A549 (cell line): Measurements from ENCODE around the gene UPF2.

Experiments
- BCL3 ChIP-seq: fragments of >200 bp; sonication (Bioruptor Twin); formaldehyde crosslinking; IDR thresholded peaks from 3 replicates; pipeline ENCODE4 v1.6.1; 2016
- MAX ChIP-seq: IDR thresholded peaks from 2 replicates; pipeline ENCODE4 v1.6.1; 2012
- MYC ChIP-seq: IDR thresholded peaks from 2 replicates; pipeline ENCODE4 v1.6.1; 2012; ENCODE audit warnings: mild to moderate bottlenecking, inconsistent platforms, low read length, improper control_type of control experiment, borderline replicate concordance
- POLR2A ChIP-seq: IDR thresholded peaks from 2 replicates; pipeline ENCODE4 v1.6.1; 2012; ENCODE audit warnings: mild to moderate bottlenecking, low read length
- RCOR1 ChIP-seq: fragments of 150-350 bp; IDR thresholded peaks from 2 replicates; pipeline ENCODE4 v1.6.1; 2014; ENCODE audit warnings: antibody characterized with exemption, low read length, low read depth
- TF ChIP-seq, protein P1 (sequence below): fragments of 450-650 bp; IDR thresholded peaks from 2 replicates; pipeline ENCODE4 v1.6.1; 2014; ENCODE audit warnings: antibody characterized with exemption
- TF ChIP-seq, protein P2 (sequence below): fragments of >200 bp; sonication (Bioruptor Twin); formaldehyde crosslinking; IDR thresholded peaks from 3 replicates; pipeline ENCODE4 v1.5.1; 2016
- TF ChIP-seq, protein P3 (sequence below): fragments of 200-600 bp; sonication (generic); IDR thresholded peaks from 2 replicates; pipeline ENCODE4 v1.6.1; 2016; ENCODE audit warnings: antibody characterized with exemption, mild to moderate bottlenecking, moderate library complexity

DNA sequence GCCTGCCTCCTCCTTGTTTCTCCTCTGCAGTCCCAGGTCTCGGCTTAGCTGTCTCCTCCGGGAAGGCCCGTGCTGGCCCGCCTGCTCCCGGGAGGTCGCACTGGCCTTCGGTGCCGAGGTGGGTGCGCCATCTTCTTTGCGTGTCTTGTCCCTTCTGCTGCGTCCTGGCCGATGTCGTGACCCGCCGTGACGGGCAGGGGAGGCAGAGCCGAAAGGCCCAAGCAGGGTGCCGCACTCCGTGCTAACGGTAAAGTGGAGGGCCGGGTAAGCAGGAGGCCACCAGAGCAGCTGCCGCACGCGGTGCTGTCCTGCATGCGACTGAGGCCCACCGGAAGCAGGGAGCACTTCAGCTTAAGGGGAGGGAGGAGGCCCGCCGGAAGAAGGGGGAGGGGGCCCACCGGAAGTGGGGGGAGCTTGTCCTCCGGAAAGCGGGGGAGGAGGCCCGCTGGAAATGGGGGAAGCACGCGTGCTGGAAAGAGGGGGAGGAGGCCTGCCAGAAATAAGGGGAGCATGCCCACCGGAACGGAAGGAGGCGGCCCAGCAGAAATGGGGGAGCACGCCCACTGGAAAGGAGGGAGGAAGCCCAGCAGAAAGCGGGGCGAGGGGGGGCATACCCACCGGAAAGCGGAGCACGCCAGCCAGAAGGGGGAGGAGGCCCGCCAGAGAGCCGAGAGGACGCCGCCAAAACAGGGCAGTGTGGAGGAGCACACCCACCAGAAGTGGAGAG is 148.1 kb downstream of the UPF2 start:
- TF ChIP-seq, protein P1, sequence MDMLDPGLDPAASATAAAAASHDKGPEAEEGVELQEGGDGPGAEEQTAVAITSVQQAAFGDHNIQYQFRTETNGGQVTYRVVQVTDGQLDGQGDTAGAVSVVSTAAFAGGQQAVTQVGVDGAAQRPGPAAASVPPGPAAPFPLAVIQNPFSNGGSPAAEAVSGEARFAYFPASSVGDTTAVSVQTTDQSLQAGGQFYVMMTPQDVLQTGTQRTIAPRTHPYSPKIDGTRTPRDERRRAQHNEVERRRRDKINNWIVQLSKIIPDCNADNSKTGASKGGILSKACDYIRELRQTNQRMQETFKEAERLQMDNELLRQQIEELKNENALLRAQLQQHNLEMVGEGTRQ, result no peak
- TF ChIP-seq BCL3 (no peak), MYC (no peak), MAX (no peak), POLR2A (no peak), RCOR1 (no peak)
- TF ChIP-seq, protein P2, sequence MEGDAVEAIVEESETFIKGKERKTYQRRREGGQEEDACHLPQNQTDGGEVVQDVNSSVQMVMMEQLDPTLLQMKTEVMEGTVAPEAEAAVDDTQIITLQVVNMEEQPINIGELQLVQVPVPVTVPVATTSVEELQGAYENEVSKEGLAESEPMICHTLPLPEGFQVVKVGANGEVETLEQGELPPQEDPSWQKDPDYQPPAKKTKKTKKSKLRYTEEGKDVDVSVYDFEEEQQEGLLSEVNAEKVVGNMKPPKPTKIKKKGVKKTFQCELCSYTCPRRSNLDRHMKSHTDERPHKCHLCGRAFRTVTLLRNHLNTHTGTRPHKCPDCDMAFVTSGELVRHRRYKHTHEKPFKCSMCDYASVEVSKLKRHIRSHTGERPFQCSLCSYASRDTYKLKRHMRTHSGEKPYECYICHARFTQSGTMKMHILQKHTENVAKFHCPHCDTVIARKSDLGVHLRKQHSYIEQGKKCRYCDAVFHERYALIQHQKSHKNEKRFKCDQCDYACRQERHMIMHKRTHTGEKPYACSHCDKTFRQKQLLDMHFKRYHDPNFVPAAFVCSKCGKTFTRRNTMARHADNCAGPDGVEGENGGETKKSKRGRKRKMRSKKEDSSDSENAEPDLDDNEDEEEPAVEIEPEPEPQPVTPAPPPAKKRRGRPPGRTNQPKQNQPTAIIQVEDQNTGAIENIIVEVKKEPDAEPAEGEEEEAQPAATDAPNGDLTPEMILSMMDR, result no peak
- TF ChIP-seq, protein P3, sequence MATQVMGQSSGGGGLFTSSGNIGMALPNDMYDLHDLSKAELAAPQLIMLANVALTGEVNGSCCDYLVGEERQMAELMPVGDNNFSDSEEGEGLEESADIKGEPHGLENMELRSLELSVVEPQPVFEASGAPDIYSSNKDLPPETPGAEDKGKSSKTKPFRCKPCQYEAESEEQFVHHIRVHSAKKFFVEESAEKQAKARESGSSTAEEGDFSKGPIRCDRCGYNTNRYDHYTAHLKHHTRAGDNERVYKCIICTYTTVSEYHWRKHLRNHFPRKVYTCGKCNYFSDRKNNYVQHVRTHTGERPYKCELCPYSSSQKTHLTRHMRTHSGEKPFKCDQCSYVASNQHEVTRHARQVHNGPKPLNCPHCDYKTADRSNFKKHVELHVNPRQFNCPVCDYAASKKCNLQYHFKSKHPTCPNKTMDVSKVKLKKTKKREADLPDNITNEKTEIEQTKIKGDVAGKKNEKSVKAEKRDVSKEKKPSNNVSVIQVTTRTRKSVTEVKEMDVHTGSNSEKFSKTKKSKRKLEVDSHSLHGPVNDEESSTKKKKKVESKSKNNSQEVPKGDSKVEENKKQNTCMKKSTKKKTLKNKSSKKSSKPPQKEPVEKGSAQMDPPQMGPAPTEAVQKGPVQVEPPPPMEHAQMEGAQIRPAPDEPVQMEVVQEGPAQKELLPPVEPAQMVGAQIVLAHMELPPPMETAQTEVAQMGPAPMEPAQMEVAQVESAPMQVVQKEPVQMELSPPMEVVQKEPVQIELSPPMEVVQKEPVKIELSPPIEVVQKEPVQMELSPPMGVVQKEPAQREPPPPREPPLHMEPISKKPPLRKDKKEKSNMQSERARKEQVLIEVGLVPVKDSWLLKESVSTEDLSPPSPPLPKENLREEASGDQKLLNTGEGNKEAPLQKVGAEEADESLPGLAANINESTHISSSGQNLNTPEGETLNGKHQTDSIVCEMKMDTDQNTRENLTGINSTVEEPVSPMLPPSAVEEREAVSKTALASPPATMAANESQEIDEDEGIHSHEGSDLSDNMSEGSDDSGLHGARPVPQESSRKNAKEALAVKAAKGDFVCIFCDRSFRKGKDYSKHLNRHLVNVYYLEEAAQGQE, result no peak
